22Rv1 (cell line): ENCODE data around the gene SYT13.

ENCODE experiments used
- CTCF ChIP-seq: fragments of 450-650 bp; IDR thresholded peaks from 2 replicates; pipeline ENCODE4 v1.5.1; 2017; ENCODE audit warnings: mild to moderate bottlenecking
- ZFX ChIP-seq: fragments of 450-650 bp; IDR thresholded peaks from 2 replicates; pipeline ENCODE4 v1.6.1; 2017; ENCODE audit warnings: antibody characterized with exemption, borderline replicate concordance

- no peak for TF ChIP-seq CTCF
- no peak for TF ChIP-seq ZFX
These were observed 18.8 kb upstream of the SYT13 start for GRCh38 chr11:45304992-45305335.
